Activated B cell treated with CpG ODN at 0.5 μM for 24 hours (primary cell): ENCODE results near the gene TRHDE. TPM values are rescaled to one million over a fixed set of nuclear protein-coding genes. Genes with fewer than 3 reads are reported as not detected.

Source experiments
- ATAC-seq: fragments of 200-7000 bp; cut with Tn5 transposase; one replicate; pipeline ENCODE4 v1.10.0; 2021; ENCODE audit warnings: low read depth, mild to moderate bottlenecking, moderate library complexity
- CTCF ChIA-PET: fragments of 350-600 bp; sonication (Branson Sonifier 250); formaldehyde crosslinking; loops from one replicate; lab custom pipeline; 2021; ENCODE audit warnings: antibody characterized with exemption; lab: Charles Lee
- POLR2A ChIA-PET: fragments of 350-600 bp; sonication (Branson Sonifier 250); formaldehyde crosslinking; loops from one replicate; lab custom pipeline; 2021; ENCODE audit warnings: antibody characterized with exemption; lab: Charles Lee
- DNase-seq: peaks from one replicate; pipeline ENCODE4 v3.0.0; 2022
- H3K27ac Mint-ChIP-seq: one replicate; pipeline ENCODE4 v1.8.0; 2020; ENCODE audit warnings: mixed read lengths
- H3K27me3 Mint-ChIP-seq: one replicate; pipeline ENCODE4 v1.8.0; 2021; ENCODE audit warnings: mixed read lengths
- H3K36me3 Mint-ChIP-seq: one replicate; pipeline ENCODE4 v1.8.0; 2021; ENCODE audit warnings: low read depth, mixed read lengths
- H3K4me1 Mint-ChIP-seq: one replicate; pipeline ENCODE4 v1.8.0; 2021; ENCODE audit warnings: mixed read lengths
- H3K4me3 Mint-ChIP-seq: one replicate; pipeline ENCODE4 v1.8.0; 2020; ENCODE audit warnings: mild to moderate bottlenecking, mixed read lengths
- H3K9me3 Mint-ChIP-seq: one replicate; pipeline ENCODE4 v1.8.0; 2020; ENCODE audit warnings: mixed read lengths
- intact Hi-C: fragments of 100-400 bp; cut with micrococcal nuclease; formaldehyde crosslinking; loops from one replicate; pipeline ENCODE4 v1.15.1; 2024
- total RNA-seq: library from RNA; stranded (reverse); gene quantifications from 2 replicates; pipeline ENCODE4 v1.2.3, GENCODE V29; 2022
- TF ChIP-seq, protein P1 (sequence below): fragments of 200-600 bp; IDR thresholded peaks from one replicate; pipeline ENCODE4 v1.8.0; 2022; ENCODE audit warnings: antibody characterized with exemption, mild to moderate bottlenecking

The TRHDE gene
- total RNA-seq, 1 donor from 2014 or later = not detected

DNA sequence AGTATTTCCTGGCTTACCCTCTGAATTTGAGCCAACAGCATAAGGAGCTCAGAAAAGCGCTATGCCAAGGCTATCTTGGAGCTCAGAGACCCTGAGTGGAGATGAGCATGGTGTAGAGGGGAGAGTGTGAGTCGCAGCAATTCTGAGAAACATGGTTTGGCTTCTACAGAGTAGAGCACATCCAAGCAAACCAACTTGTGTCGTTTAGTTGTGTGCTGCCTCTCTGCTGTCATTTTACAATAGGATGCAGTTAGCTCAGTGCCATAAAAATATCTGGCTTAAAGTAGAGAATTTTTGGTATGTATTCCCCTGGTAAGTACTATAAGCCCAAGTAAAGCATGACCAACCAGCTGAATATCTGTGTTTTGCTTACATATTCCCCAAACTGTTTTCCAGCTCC is 249.2 kb downstream of the TRHDE start:
- H3K4me1 Mint-ChIP-seq = peaks cover 6% of the 10 kb centered on the region
- no peaks in the 10 kb centered on the region for H3K9me3 Mint-ChIP-seq
- intact Hi-C loops = no loop called here

DNA sequence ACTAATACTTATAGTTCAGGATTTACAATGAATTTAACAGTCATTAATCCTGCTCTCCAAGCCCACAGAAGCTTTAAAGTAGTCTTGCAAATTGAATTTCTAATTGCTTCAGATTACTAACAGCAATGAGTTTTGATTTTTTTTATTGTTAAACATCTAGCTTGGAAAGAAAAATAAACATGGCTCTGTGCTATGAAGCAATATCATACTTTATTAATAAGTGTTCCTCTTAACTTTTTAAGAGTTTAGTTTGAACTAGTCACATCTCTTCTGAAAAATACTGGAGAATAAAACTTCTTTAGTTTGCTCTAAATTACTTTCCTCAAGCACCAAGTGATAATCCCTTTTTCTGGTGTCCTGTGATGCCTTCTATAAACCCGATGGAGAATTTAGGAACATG is 250.2 kb downstream of the TRHDE start:
- POLR2A ChIA-PET = no interaction called here
- peaks cover 6% of the 10 kb centered on the region for H3K4me1 Mint-ChIP-seq
- H3K36me3 Mint-ChIP-seq = no peaks in the 10 kb centered on the region
- TF ChIP-seq, protein P1, sequence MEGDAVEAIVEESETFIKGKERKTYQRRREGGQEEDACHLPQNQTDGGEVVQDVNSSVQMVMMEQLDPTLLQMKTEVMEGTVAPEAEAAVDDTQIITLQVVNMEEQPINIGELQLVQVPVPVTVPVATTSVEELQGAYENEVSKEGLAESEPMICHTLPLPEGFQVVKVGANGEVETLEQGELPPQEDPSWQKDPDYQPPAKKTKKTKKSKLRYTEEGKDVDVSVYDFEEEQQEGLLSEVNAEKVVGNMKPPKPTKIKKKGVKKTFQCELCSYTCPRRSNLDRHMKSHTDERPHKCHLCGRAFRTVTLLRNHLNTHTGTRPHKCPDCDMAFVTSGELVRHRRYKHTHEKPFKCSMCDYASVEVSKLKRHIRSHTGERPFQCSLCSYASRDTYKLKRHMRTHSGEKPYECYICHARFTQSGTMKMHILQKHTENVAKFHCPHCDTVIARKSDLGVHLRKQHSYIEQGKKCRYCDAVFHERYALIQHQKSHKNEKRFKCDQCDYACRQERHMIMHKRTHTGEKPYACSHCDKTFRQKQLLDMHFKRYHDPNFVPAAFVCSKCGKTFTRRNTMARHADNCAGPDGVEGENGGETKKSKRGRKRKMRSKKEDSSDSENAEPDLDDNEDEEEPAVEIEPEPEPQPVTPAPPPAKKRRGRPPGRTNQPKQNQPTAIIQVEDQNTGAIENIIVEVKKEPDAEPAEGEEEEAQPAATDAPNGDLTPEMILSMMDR = no peak
- DNase-seq (no peak), ATAC-seq (no peak)
- no peak overlapping the region for H3K4me3 Mint-ChIP-seq
- H3K27ac Mint-ChIP-seq = no peak overlapping the region
- no peaks in the 10 kb centered on the region for H3K9me3 Mint-ChIP-seq
- intact Hi-C loops = no loop called here
- H3K27me3 Mint-ChIP-seq = no peaks in the 10 kb centered on the region
- CTCF ChIA-PET = no interaction called here

More for the DNA sequence above, 249.2 kb downstream of the TRHDE start:
- TF ChIP-seq, protein P1 = no peak
- no peak overlapping the region for H3K27ac Mint-ChIP-seq
- DNase-seq = no peak
- no peak overlapping the region for H3K4me3 Mint-ChIP-seq
- CTCF ChIA-PET = no interaction called here
- no peaks in the 10 kb centered on the region for H3K27me3 Mint-ChIP-seq
- no peak for ATAC-seq
- no peaks in the 10 kb centered on the region for H3K36me3 Mint-ChIP-seq
- POLR2A ChIA-PET = no interaction called here

DNA sequence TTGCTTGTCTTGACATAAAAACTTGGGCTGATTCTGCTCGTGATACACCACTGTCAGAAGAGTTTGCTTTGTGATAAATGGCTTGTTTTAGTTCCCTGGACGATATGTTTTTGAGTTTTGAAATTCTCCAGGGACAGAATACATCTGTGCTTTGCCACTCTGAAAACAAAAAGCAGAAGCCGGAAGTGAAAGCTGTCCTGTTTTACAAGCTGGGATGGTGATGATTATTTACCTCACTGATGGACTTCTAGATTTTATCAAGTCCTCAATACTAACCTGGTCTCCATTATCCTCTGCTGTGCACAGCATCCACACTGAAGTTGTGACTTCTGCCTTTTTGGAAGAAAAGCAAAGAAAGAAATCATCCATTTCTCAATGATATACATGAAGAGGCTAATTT is 251.6 kb downstream of the TRHDE start:
- ChIA-PET POLR2A (no interaction called here), CTCF (no interaction called here)
- no peak for DNase-seq
- Mint-ChIP-seq H3K27me3 (no peaks in the 10 kb centered on the region), H3K9me3 (no peaks in the 10 kb centered on the region), H3K36me3 (no peaks in the 10 kb centered on the region), H3K4me3 (no peak overlapping the region), H3K4me1 (peaks cover 6% of the 10 kb centered on the region), H3K27ac (no peak overlapping the region)
- TF ChIP-seq, protein P1 = no peak
- intact Hi-C loops = no loop called here
- ATAC-seq = no peak

DNA sequence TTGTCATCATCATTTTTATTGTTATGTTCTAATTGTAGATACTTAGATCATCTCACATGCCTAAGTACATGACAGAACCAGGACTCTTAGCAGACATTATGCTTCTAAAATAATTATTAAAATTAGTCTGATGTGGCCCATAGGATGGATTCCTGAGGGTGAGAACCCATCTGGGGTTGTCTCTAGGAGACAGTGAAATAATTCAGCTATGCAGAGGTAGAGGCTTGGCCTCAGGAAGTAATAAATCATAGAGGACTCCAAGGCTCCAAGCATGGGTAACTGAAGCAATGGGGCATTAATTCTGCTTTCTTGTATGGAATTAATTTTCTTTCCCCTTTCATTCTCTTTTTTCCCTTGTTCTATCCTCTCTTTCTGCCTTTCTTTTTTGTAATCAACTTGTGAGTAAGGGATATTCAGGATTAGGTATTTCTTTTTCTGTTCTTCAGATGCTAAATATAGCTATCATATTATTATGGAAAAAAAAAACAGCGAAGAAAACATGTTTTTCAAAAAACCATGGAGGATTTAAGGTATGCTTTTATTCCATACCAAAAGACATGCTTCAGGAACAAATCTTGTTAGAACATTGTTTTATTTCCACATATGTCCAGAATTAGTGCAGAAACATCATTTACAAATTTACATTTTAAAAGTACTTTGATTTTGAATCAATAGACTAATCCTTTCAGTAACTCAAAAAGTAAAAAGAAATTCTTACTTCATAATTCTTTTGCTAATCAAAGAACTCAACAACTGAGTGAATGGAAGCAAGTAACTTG is 263.2 kb downstream of the TRHDE start:
- Mint-ChIP-seq H3K27ac (no peak overlapping the region), H3K4me3 (no peak overlapping the region), H3K27me3 (no peaks in the 10 kb centered on the region), H3K9me3 (peaks cover 4% of the 10 kb centered on the region), H3K36me3 (no peaks in the 10 kb centered on the region), H3K4me1 (no peaks in the 10 kb centered on the region)
- TF ChIP-seq, protein P1 = no peak
- CTCF ChIA-PET = no interaction called here
- DNase-seq (no peak), ATAC-seq (no peak)
- intact Hi-C loops = no loop called here
- POLR2A ChIA-PET = no interaction called here

DNA sequence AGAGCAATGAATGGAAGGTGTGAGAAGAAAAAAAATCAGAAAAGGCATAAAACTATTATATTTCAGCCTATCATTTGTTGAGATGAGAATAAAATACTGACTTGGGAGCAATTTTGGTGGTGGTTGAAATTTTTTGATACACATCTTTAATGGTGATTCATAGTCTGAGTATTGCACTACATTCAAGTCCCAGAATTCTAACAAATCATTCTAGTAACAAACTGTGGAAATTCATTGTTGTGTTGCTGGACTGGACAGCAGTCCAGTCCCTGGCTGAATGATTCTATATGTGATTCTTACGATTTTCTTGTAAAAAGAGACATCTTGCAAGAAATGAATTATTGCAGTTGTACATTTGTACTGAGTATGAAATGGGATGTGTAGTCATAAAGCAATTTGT is 268.6 kb downstream of the TRHDE start:
- no peak for DNase-seq
- intact Hi-C loops = no loop called here
- no peaks in the 10 kb centered on the region for H3K9me3 Mint-ChIP-seq
- no peak for ATAC-seq
- no peaks in the 10 kb centered on the region for H3K4me1 Mint-ChIP-seq
- H3K27ac Mint-ChIP-seq = no peak overlapping the region
- ChIA-PET POLR2A (no interaction called here), CTCF (no interaction called here)
- TF ChIP-seq, protein P1 = no peak
- no peak overlapping the region for H3K4me3 Mint-ChIP-seq
- H3K27me3 Mint-ChIP-seq = no peaks in the 10 kb centered on the region
- H3K36me3 Mint-ChIP-seq = no peaks in the 10 kb centered on the region
